ENCODE results near the gene SCYGR2.

SCYGR2 gene

GRCh38 chr2:227626580-227627151, 28.0 kb downstream of the SCYGR2 start:
- Histone ChIP-seq H3K79me2 (ENCODE audit: insufficient read depth, low read length) (no peaks in the 10 kb centered on the region), H3K36me3 (ENCODE audit: insufficient read depth, low read length) (no peaks in the 10 kb centered on the region), H3K27me3 (ENCODE audit: insufficient read depth, low read length) (no peaks in the 10 kb centered on the region), H3K9me3 (ENCODE audit: low read length) (no peaks in the 10 kb centered on the region), H3K4me1 (ENCODE audit: insufficient read depth, low read length, severe bottlenecking) (no peaks in the 10 kb centered on the region), H2AFZ (ENCODE audit: low read length) (no peak overlapping the region), H3F3A (ENCODE audit: insufficient read depth, low read length) (no peaks in the 10 kb centered on the region), H3K9ac (ENCODE audit: low read length) (no peak overlapping the region), H3K4me2 (ENCODE audit: low read length) (no peak overlapping the region), H4K20me1 (ENCODE audit: insufficient read depth, low read length) (no peaks in the 10 kb centered on the region), H3K27ac (ENCODE audit: low read depth, low read length, poor library complexity, severe bottlenecking) (no peak overlapping the region), H3K9me2 (ENCODE audit: low read depth, low read length) (no peaks in the 10 kb centered on the region), H3K4me3 (ENCODE audit: low read depth, low read length, poor library complexity, severe bottlenecking) (no peak overlapping the region)
- TF ChIP-seq, protein P1, sequence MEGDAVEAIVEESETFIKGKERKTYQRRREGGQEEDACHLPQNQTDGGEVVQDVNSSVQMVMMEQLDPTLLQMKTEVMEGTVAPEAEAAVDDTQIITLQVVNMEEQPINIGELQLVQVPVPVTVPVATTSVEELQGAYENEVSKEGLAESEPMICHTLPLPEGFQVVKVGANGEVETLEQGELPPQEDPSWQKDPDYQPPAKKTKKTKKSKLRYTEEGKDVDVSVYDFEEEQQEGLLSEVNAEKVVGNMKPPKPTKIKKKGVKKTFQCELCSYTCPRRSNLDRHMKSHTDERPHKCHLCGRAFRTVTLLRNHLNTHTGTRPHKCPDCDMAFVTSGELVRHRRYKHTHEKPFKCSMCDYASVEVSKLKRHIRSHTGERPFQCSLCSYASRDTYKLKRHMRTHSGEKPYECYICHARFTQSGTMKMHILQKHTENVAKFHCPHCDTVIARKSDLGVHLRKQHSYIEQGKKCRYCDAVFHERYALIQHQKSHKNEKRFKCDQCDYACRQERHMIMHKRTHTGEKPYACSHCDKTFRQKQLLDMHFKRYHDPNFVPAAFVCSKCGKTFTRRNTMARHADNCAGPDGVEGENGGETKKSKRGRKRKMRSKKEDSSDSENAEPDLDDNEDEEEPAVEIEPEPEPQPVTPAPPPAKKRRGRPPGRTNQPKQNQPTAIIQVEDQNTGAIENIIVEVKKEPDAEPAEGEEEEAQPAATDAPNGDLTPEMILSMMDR (IDR thresholded peaks at IDR 0.05; ENCODE audit: low read length) = no peak
- TF ChIP-seq EZH2 (IDR thresholded peaks at IDR 0.05; ENCODE audit: borderline replicate concordance, low read length) = no peak

DNA sequence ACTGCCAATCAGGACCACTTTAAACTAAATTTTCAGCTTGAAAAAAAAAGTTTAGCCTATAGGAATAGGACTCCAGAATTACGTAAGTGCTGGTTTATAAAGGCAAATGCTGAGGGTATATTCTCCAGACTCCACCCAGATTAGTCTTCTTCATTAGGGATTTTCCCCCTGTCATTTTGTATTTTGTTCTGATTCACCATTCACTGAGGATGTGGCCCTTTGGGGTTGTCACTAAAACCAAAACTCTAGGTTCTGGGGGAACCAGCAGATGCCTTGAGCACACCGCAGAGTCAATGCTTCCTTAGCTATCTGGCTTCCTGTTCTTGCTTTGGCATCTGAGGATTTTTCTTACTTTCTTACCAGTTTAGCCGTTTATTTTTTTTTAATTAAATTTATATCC, 29.1 kb downstream of the SCYGR2 start:
- Histone ChIP-seq H3K9me3 (ENCODE audit: low read length) (no peaks in the 10 kb centered on the region), H3K36me3 (ENCODE audit: insufficient read depth, low read length) (no peaks in the 10 kb centered on the region), H2AFZ (ENCODE audit: low read length) (no peak overlapping the region), H3K9me2 (ENCODE audit: low read depth, low read length) (no peaks in the 10 kb centered on the region), H3K27me3 (ENCODE audit: insufficient read depth, low read length) (no peaks in the 10 kb centered on the region), H3K27ac (ENCODE audit: low read depth, low read length, poor library complexity, severe bottlenecking) (no peak overlapping the region), H3K9ac (ENCODE audit: low read length) (no peak overlapping the region), H4K20me1 (ENCODE audit: insufficient read depth, low read length) (no peaks in the 10 kb centered on the region), H3K4me1 (ENCODE audit: insufficient read depth, low read length, severe bottlenecking) (no peaks in the 10 kb centered on the region), H3K4me2 (ENCODE audit: low read length) (no peak overlapping the region), H3K4me3 (ENCODE audit: low read depth, low read length, poor library complexity, severe bottlenecking) (no peak overlapping the region), H3K79me2 (ENCODE audit: insufficient read depth, low read length) (no peaks in the 10 kb centered on the region), H3F3A (ENCODE audit: insufficient read depth, low read length) (no peaks in the 10 kb centered on the region)
- no peak for TF ChIP-seq EZH2 (IDR thresholded peaks at IDR 0.05; ENCODE audit: borderline replicate concordance, low read length)
- TF ChIP-seq, protein P1 (IDR thresholded peaks at IDR 0.05; ENCODE audit: low read length) = no peak

DNA sequence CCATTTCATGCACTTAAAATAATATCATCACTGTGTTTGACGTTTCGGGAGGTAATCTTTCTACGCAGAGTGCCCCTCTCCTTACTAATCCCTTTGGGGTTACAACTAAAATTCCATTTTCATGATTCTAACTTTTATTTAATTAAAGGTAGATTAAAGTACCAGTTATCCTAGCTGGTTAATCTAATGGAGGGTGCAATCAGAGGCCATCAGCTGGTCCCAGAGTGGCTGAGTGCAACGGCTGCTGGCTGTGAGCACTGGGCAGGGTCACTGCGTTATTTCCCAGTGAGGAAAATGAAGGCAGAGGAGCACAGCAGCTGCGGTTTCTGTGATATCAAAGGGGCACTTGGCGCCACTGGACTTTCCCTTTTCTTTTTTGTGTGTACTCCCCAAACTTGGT, 30.7 kb downstream of the SCYGR2 start:
- Histone ChIP-seq H2AFZ (ENCODE audit: low read length) (no peak overlapping the region), H3K9me3 (ENCODE audit: low read length) (no peaks in the 10 kb centered on the region), H3K27ac (ENCODE audit: low read depth, low read length, poor library complexity, severe bottlenecking) (no peak overlapping the region), H3F3A (ENCODE audit: insufficient read depth, low read length) (no peaks in the 10 kb centered on the region), H3K9ac (ENCODE audit: low read length) (no peak overlapping the region), H4K20me1 (ENCODE audit: insufficient read depth, low read length) (no peaks in the 10 kb centered on the region), H3K79me2 (ENCODE audit: insufficient read depth, low read length) (no peaks in the 10 kb centered on the region), H3K4me1 (ENCODE audit: insufficient read depth, low read length, severe bottlenecking) (no peaks in the 10 kb centered on the region), H3K27me3 (ENCODE audit: insufficient read depth, low read length) (no peaks in the 10 kb centered on the region), H3K4me3 (ENCODE audit: low read depth, low read length, poor library complexity, severe bottlenecking) (no peak overlapping the region), H3K4me2 (ENCODE audit: low read length) (no peak overlapping the region), H3K36me3 (ENCODE audit: insufficient read depth, low read length) (no peaks in the 10 kb centered on the region), H3K9me2 (ENCODE audit: low read depth, low read length) (no peaks in the 10 kb centered on the region)
- TF ChIP-seq, protein P1 (IDR thresholded peaks at IDR 0.05; ENCODE audit: low read length) = no peak
- no peak for TF ChIP-seq EZH2 (IDR thresholded peaks at IDR 0.05; ENCODE audit: borderline replicate concordance, low read length)

All from OCI-LY1 (cell line).